GM23338 (cell line): ENCODE measurements around the gene NCCRP1. TPM values are rescaled to one million over a fixed set of nuclear protein-coding genes. Genes with fewer than 3 reads are reported as not detected.

Source experiments
- ATAC-seq: fragments of 200-7000 bp; cut with Tn5 transposase; 3 replicates; pipeline ENCODE4 v1.9.1; 2020
- DNase-seq: peaks from one replicate; pipeline ENCODE4 v3.0.0-alpha.2; 2015; ENCODE audit warnings: low spot score
- H2AFZ ChIP-seq: fragments of 200-600 bp; sonication (generic); 2 replicates; pipeline ENCODE4 v1.8.0; 2016; ENCODE audit warnings: antibody characterized with exemption, mild to moderate bottlenecking, moderate library complexity
- H3F3A ChIP-seq: fragments of 200-600 bp; sonication (generic); replicated peaks from 2 replicates; pipeline ENCODE4 v1.8.0; 2017; ENCODE audit warnings: antibody characterized with exemption, mixed run types, low read depth
- H3K27ac ChIP-seq: fragments of 200-600 bp; sonication (generic); 2 replicates; pipeline ENCODE4 v1.6.1; 2016; ENCODE audit warnings: low read depth
- H3K27me3 ChIP-seq: fragments of 200-600 bp; sonication (generic); 2 replicates; pipeline ENCODE4 v1.8.0; 2016; ENCODE audit warnings: mild to moderate bottlenecking, mixed run types, moderate library complexity; ENCODE audit not compliant: insufficient read depth
- H3K36me3 ChIP-seq: fragments of 200-600 bp; sonication (generic); 2 replicates; pipeline ENCODE4 v1.8.0; 2016; ENCODE audit warnings: mild to moderate bottlenecking; ENCODE audit not compliant: insufficient read depth
- H3K4me1 ChIP-seq: fragments of 200-600 bp; sonication (generic); 2 replicates; pipeline ENCODE4 v1.8.0; 2016; ENCODE audit warnings: mild to moderate bottlenecking, moderate library complexity; ENCODE audit not compliant: insufficient read depth
- H3K4me2 ChIP-seq: fragments of 200-600 bp; sonication (generic); 2 replicates; pipeline ENCODE4 v1.7.1; 2017; ENCODE audit warnings: mixed run types
- H3K4me3 ChIP-seq: fragments of 200-600 bp; sonication (generic); 2 replicates; pipeline ENCODE4 v1.6.1; 2016; ENCODE audit warnings: mixed run types
- H3K79me2 ChIP-seq: fragments of 200-600 bp; sonication (generic); replicated peaks from 2 replicates; pipeline ENCODE4 v1.8.0; 2017; ENCODE audit warnings: mild to moderate bottlenecking; ENCODE audit not compliant: insufficient read depth
- H3K9me2 ChIP-seq: fragments of 200-600 bp; sonication (generic); 2 replicates; pipeline ENCODE4 v1.8.0; 2017; ENCODE audit not compliant: insufficient read depth
- H4K20me1 ChIP-seq: fragments of 200-600 bp; sonication (generic); replicated peaks from 2 replicates; pipeline ENCODE4 v1.8.0; 2017; ENCODE audit warnings: mild to moderate bottlenecking; ENCODE audit not compliant: insufficient read depth
- H3K27ac Mint-ChIP-seq: 2 replicates; pipeline ENCODE4 v1.8.0; 2020; ENCODE audit warnings: inconsistent platforms, mild to moderate bottlenecking, moderate library complexity, mixed read lengths
- H3K27me3 Mint-ChIP-seq: 3 replicates; pipeline ENCODE4 v1.8.0; 2022; ENCODE audit warnings: low read depth, mild to moderate bottlenecking, moderate library complexity, mixed read lengths, inconsistent platforms; ENCODE audit not compliant: insufficient read depth, poor library complexity
- H3K36me3 Mint-ChIP-seq: 3 replicates; pipeline ENCODE4 v1.8.0; 2021; ENCODE audit warnings: low read depth, mild to moderate bottlenecking, inconsistent platforms, moderate library complexity, mixed read lengths
- H3K4me1 Mint-ChIP-seq: 3 replicates; pipeline ENCODE4 v1.8.0; 2020; ENCODE audit warnings: mild to moderate bottlenecking, inconsistent platforms, mixed read lengths
- H3K4me3 Mint-ChIP-seq: 3 replicates; pipeline ENCODE4 v1.8.0; 2021; ENCODE audit warnings: moderate library complexity, mild to moderate bottlenecking, inconsistent platforms, mixed read lengths
- H3K9me3 Mint-ChIP-seq: 3 replicates; pipeline ENCODE4 v1.8.0; 2020; ENCODE audit warnings: moderate library complexity, mild to moderate bottlenecking, inconsistent platforms, mixed read lengths
- CREB1 ChIP-seq: fragments of 250-450 bp; sonication (Bioruptor Pico); IDR thresholded peaks from 2 replicates; pipeline ENCODE4 v1.5.0; 2020; ENCODE audit warnings: low read depth, mild to moderate bottlenecking, moderate library complexity
- EZH2 ChIP-seq: fragments of 200-600 bp; sonication (generic); IDR thresholded peaks from one replicate; pipeline ENCODE4 v1.8.0; 2017; ENCODE audit warnings: antibody characterized with exemption, mild to moderate bottlenecking, low read depth; ENCODE audit not compliant: unreplicated experiment
- EZH2phosphoT487 ChIP-seq: fragments of 200-600 bp; sonication (generic); IDR thresholded peaks from one replicate; pipeline ENCODE4 v1.8.1; 2018; ENCODE audit warnings: antibody characterized with exemption; ENCODE audit not compliant: unreplicated experiment
- JUNB ChIP-seq: IDR thresholded peaks from one replicate; pipeline ENCODE4 v1.6.1; 2016; ENCODE audit warnings: antibody characterized with exemption; ENCODE audit not compliant: unreplicated experiment
- NANOG ChIP-seq: IDR thresholded peaks from 2 replicates; pipeline ENCODE4 v1.6.1; 2016; ENCODE audit warnings: antibody characterized with exemption, borderline replicate concordance
- POLR2AphosphoS5 ChIP-seq: IDR thresholded peaks from 2 replicates; pipeline ENCODE4 v1.6.1; 2016; ENCODE audit warnings: antibody characterized with exemption, low read depth
- REST ChIP-seq: IDR thresholded peaks from one replicate; pipeline ENCODE4 v1.6.1; 2018; ENCODE audit warnings: antibody characterized with exemption; ENCODE audit not compliant: unreplicated experiment
- STAT1 ChIP-seq: IDR thresholded peaks from one replicate; pipeline ENCODE4 v1.6.1; 2016; ENCODE audit warnings: antibody characterized with exemption; ENCODE audit not compliant: unreplicated experiment
- ZNF114 ChIP-seq: fragments of 250-450 bp; sonication (Bioruptor Pico); IDR thresholded peaks from 2 replicates; pipeline ENCODE4 v1.5.0; 2020; ENCODE audit warnings: mild to moderate bottlenecking, moderate library complexity
- ZNF331 ChIP-seq: fragments of 250-450 bp; sonication (Bioruptor Pico); IDR thresholded peaks from 2 replicates; pipeline ENCODE4 v1.5.0; 2020; ENCODE audit warnings: low read depth, mild to moderate bottlenecking, moderate library complexity
- polyA plus RNA-seq: library from polyadenylated mRNA; unstranded; fragments of >200 nt; fragmentation: Nextera tagmentation; extraction: Ambion mirVana; gene quantifications from 2 replicates; pipeline ENCODE4 v1.2.1, GENCODE V29; 2016
- total RNA-seq: library from RNA; depleted of rRNA; stranded (reverse); fragments of >200 nt; shearing (Covaris generic); gene quantifications from 2 replicates; pipeline ENCODE4 v1.2.3, GENCODE V29; 2014
- TF ChIP-seq, protein P1 (sequence below), 2 experiments: fragments of 200-600 bp in 1 of 2; sonication (generic) in 1 of 2; conservative IDR thresholded peaks; 2 replicates each; pipeline versions ENCODE4 v1.5.1 to v1.6.1; 2016 to 2017; ENCODE audit warnings: antibody characterized with exemption in 2 of 2, low read depth in 2 of 2, mild to moderate bottlenecking in 2 of 2, moderate library complexity in 1 of 2
- TF ChIP-seq, protein P2 (sequence below): IDR thresholded peaks from 2 replicates; pipeline ENCODE4 v1.6.1; 2016; ENCODE audit warnings: antibody characterized with exemption
- TF ChIP-seq, protein P3 (sequence below): fragments of 250-450 bp; sonication (Bioruptor Pico); IDR thresholded peaks from 2 replicates; pipeline ENCODE4 v1.5.0; 2020; ENCODE audit warnings: mild to moderate bottlenecking, moderate library complexity

Gene NCCRP1
- total and polyA plus RNA-seq, 2 experiments from 2014 or later = 3.6 to 6.2 TPM

GRCh38 chr19:39193803-39194202 lies 3.0 kb upstream of the NCCRP1 start:
- H3K79me2 ChIP-seq = no peaks in the 10 kb centered on the region
- no peaks in the 10 kb centered on the region for H3F3A ChIP-seq
- H3K4me3 Mint-ChIP-seq = no peak overlapping the region
- H3K36me3 ChIP-seq = no peaks in the 10 kb centered on the region
- peaks cover 3% of the 10 kb centered on the region for H3K9me3 Mint-ChIP-seq
- no peak overlapping the region for H3K4me3 ChIP-seq
- no peak overlapping the region for H3K27ac ChIP-seq
- no peaks in the 10 kb centered on the region for H3K9me2 ChIP-seq
- no peak overlapping the region for H3K27ac Mint-ChIP-seq
- no peaks in the 10 kb centered on the region; the same call in 2 of the 3 replicates for H3K36me3 Mint-ChIP-seq
- H2AFZ ChIP-seq = no peak overlapping the region
- H3K4me1 Mint-ChIP-seq = peaks cover 21% of the 10 kb centered on the region
- peaks cover 32% of the 10 kb centered on the region for H3K27me3 Mint-ChIP-seq
- H3K4me2 ChIP-seq = no peak overlapping the region
- ATAC-seq (no peak), DNase-seq (no peak)
- TF ChIP-seq, protein P1, sequence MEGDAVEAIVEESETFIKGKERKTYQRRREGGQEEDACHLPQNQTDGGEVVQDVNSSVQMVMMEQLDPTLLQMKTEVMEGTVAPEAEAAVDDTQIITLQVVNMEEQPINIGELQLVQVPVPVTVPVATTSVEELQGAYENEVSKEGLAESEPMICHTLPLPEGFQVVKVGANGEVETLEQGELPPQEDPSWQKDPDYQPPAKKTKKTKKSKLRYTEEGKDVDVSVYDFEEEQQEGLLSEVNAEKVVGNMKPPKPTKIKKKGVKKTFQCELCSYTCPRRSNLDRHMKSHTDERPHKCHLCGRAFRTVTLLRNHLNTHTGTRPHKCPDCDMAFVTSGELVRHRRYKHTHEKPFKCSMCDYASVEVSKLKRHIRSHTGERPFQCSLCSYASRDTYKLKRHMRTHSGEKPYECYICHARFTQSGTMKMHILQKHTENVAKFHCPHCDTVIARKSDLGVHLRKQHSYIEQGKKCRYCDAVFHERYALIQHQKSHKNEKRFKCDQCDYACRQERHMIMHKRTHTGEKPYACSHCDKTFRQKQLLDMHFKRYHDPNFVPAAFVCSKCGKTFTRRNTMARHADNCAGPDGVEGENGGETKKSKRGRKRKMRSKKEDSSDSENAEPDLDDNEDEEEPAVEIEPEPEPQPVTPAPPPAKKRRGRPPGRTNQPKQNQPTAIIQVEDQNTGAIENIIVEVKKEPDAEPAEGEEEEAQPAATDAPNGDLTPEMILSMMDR (conservative IDR thresholded peaks at IDR 0.05; ENCODE audit: low read depth in 2 of 2) = no peak
- TF ChIP-seq POLR2AphosphoS5 = no peak
- TF ChIP-seq EZH2 = no peak
- TF ChIP-seq EZH2phosphoT487 = no peak
- no peak for TF ChIP-seq NANOG
- TF ChIP-seq ZNF114 (CRISPR knock-in tag) = no peak
- TF ChIP-seq, protein P2, sequence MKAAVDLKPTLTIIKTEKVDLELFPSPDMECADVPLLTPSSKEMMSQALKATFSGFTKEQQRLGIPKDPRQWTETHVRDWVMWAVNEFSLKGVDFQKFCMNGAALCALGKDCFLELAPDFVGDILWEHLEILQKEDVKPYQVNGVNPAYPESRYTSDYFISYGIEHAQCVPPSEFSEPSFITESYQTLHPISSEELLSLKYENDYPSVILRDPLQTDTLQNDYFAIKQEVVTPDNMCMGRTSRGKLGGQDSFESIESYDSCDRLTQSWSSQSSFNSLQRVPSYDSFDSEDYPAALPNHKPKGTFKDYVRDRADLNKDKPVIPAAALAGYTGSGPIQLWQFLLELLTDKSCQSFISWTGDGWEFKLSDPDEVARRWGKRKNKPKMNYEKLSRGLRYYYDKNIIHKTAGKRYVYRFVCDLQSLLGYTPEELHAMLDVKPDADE = no peak
- TF ChIP-seq, protein P3, sequence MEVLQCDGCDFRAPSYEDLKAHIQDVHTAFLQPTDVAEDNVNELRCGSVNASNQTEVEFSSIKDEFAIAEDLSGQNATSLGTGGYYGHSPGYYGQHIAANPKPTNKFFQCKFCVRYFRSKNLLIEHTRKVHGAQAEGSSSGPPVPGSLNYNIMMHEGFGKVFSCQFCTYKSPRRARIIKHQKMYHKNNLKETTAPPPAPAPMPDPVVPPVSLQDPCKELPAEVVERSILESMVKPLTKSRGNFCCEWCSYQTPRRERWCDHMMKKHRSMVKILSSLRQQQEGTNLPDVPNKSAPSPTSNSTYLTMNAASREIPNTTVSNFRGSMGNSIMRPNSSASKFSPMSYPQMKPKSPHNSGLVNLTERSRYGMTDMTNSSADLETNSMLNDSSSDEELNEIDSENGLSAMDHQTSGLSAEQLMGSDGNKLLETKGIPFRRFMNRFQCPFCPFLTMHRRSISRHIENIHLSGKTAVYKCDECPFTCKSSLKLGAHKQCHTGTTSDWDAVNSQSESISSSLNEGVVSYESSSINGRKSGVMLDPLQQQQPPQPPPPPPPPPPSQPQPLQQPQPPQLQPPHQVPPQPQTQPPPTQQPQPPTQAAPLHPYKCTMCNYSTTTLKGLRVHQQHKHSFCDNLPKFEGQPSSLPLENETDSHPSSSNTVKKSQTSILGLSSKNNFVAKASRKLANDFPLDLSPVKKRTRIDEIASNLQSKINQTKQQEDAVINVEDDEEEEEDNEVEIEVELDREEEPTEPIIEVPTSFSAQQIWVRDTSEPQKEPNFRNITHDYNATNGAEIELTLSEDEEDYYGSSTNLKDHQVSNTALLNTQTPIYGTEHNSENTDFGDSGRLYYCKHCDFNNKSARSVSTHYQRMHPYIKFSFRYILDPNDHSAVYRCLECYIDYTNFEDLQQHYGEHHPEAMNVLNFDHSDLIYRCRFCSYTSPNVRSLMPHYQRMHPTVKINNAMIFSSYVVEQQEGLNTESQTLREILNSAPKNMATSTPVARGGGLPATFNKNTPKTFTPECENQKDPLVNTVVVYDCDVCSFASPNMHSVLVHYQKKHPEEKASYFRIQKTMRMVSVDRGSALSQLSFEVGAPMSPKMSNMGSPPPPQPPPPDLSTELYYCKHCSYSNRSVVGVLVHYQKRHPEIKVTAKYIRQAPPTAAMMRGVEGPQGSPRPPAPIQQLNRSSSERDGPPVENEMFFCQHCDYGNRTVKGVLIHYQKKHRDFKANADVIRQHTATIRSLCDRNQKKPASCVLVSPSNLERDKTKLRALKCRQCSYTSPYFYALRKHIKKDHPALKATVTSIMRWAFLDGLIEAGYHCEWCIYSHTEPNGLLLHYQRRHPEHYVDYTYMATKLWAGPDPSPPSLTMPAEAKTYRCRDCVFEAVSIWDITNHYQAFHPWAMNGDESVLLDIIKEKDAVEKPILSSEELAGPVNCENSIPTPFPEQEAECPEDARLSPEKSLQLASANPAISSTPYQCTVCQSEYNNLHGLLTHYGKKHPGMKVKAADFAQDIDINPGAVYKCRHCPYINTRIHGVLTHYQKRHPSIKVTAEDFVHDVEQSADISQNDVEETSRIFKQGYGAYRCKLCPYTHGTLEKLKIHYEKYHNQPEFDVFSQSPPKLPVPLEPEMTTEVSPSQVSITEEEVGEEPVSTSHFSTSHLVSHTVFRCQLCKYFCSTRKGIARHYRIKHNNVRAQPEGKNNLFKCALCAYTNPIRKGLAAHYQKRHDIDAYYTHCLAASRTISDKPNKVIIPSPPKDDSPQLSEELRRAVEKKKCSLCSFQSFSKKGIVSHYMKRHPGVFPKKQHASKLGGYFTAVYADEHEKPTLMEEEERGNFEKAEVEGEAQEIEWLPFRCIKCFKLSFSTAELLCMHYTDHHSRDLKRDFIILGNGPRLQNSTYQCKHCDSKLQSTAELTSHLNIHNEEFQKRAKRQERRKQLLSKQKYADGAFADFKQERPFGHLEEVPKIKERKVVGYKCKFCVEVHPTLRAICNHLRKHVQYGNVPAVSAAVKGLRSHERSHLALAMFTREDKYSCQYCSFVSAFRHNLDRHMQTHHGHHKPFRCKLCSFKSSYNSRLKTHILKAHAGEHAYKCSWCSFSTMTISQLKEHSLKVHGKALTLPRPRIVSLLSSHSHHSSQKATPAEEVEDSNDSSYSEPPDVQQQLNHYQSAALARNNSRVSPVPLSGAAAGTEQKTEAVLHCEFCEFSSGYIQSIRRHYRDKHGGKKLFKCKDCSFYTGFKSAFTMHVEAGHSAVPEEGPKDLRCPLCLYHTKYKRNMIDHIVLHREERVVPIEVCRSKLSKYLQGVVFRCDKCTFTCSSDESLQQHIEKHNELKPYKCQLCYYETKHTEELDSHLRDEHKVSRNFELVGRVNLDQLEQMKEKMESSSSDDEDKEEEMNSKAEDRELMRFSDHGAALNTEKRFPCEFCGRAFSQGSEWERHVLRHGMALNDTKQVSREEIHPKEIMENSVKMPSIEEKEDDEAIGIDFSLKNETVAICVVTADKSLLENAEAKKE (CRISPR knock-in tag) = no peak
- TF ChIP-seq STAT1 = no peak
- TF ChIP-seq JUNB = no peak
- no peak for TF ChIP-seq ZNF331
- TF ChIP-seq REST = no peak
- TF ChIP-seq CREB1 (CRISPR knock-in tag) = no peak
- H3K27me3 ChIP-seq = peaks cover 28% of the 10 kb centered on the region
- H4K20me1 ChIP-seq = no peaks in the 10 kb centered on the region
- peaks cover 6% of the 10 kb centered on the region for H3K4me1 ChIP-seq
